ENCODE results near the gene DGAT2L6.

DNA sequence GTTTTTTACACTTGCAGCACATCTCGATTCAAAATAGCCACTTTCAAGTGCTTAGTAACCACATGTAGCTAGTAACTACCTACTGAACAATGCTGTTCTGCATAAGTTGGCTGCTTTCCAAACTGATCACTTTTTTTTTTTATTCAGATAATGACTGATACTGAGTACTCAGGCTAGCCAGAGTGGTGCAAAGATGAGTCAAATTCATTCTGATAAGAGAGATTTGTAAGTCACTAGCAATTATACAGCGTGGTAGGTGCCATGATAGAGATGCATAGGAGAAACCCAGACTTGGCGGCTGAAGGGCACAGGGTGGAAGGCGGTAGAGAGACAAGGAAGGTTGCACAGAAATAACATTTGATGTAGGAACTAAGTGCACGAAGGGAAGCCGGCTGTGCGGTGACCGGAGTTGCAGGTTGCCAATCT lies 44.4 kb upstream of the DGAT2L6 start:
- TF ChIP-seq, protein P1, sequence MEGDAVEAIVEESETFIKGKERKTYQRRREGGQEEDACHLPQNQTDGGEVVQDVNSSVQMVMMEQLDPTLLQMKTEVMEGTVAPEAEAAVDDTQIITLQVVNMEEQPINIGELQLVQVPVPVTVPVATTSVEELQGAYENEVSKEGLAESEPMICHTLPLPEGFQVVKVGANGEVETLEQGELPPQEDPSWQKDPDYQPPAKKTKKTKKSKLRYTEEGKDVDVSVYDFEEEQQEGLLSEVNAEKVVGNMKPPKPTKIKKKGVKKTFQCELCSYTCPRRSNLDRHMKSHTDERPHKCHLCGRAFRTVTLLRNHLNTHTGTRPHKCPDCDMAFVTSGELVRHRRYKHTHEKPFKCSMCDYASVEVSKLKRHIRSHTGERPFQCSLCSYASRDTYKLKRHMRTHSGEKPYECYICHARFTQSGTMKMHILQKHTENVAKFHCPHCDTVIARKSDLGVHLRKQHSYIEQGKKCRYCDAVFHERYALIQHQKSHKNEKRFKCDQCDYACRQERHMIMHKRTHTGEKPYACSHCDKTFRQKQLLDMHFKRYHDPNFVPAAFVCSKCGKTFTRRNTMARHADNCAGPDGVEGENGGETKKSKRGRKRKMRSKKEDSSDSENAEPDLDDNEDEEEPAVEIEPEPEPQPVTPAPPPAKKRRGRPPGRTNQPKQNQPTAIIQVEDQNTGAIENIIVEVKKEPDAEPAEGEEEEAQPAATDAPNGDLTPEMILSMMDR (IDR thresholded peaks at IDR 0.05) = no peak
- TF ChIP-seq IRF2 (CRISPR knock-in tag; IDR thresholded peaks at IDR 0.05; ENCODE audit: borderline replicate concordance, low read depth) = no peak
- TF ChIP-seq SP1 (CRISPR knock-in tag; conservative IDR thresholded peaks at IDR 0.05) = no peak
- TF ChIP-seq KAT7 (CRISPR knock-in tag; IDR thresholded peaks at IDR 0.05; ENCODE audit: borderline replicate concordance) = no peak

All from WTC11 (cell line).